ENCODE results near the gene SNX4.

GRCh38 chr3:125418306-125418705 is 101.7 kb downstream of the SNX4 start:
- TF ChIP-seq CTCF (conservative IDR thresholded peaks at IDR 0.05; ENCODE audit: low read depth, low read length) (no peak), EZH2 (IDR thresholded peaks at IDR 0.05; ENCODE audit: borderline replicate concordance, low read depth, low read length, poor library complexity, severe bottlenecking) (no peak)
